Activated CD8-positive, alpha-beta T cell treated with anti-CD3 and anti-CD28 coated beads, Interleukin-2, amount 10 ng/mL, durations not matched to agents 7 days and 5 days (primary cell): ENCODE results near the gene TM9SF4. TPM values are rescaled to one million over a fixed set of nuclear protein-coding genes. Genes with fewer than 3 reads are reported as not detected.

Experiments
- ATAC-seq: fragments of 150-1000 bp; cut with Tn5 transposase; one replicate; pipeline ENCODE4 v1.10.0; 2021; ENCODE audit warnings: moderate library complexity
- CTCF ChIA-PET: fragments of 350-600 bp; sonication (Branson Sonifier 250); formaldehyde crosslinking; loops from one replicate; lab custom pipeline; 2021; ENCODE audit warnings: antibody characterized with exemption; lab: Charles Lee
- POLR2A ChIA-PET: fragments of 350-600 bp; sonication (Branson Sonifier 250); formaldehyde crosslinking; loops from one replicate; lab custom pipeline; 2021; ENCODE audit warnings: antibody characterized with exemption; lab: Charles Lee
- DNase-seq: peaks from one replicate; pipeline ENCODE4 v3.0.0-alpha.2; 2020
- H3K27ac Mint-ChIP-seq: one replicate; pipeline ENCODE4 v1.8.0; 2021; ENCODE audit warnings: mild to moderate bottlenecking, mixed read lengths
- H3K27me3 Mint-ChIP-seq: one replicate; pipeline ENCODE4 v1.8.0; 2021; ENCODE audit warnings: low read depth, mixed read lengths
- H3K36me3 Mint-ChIP-seq: one replicate; pipeline ENCODE4 v1.8.0; 2021; ENCODE audit warnings: low read depth, mixed read lengths
- H3K4me1 Mint-ChIP-seq: one replicate; pipeline ENCODE4 v1.8.0; 2021; ENCODE audit warnings: low read depth, mixed read lengths
- H3K4me3 Mint-ChIP-seq: one replicate; pipeline ENCODE4 v1.8.0; 2021; ENCODE audit warnings: mild to moderate bottlenecking, mixed read lengths
- H3K9me3 Mint-ChIP-seq: one replicate; pipeline ENCODE4 v1.8.0; 2022; ENCODE audit warnings: mixed read lengths; ENCODE audit not compliant: insufficient read depth
- total RNA-seq, 2 experiments: library from RNA; stranded (reverse); gene quantifications; one replicate each; pipeline ENCODE4 v1.2.3, GENCODE V29; 2021

The TM9SF4 gene
- total RNA-seq, 2 experiments from 2014 or later: 29.8 to 30.4 TPM

DNA sequence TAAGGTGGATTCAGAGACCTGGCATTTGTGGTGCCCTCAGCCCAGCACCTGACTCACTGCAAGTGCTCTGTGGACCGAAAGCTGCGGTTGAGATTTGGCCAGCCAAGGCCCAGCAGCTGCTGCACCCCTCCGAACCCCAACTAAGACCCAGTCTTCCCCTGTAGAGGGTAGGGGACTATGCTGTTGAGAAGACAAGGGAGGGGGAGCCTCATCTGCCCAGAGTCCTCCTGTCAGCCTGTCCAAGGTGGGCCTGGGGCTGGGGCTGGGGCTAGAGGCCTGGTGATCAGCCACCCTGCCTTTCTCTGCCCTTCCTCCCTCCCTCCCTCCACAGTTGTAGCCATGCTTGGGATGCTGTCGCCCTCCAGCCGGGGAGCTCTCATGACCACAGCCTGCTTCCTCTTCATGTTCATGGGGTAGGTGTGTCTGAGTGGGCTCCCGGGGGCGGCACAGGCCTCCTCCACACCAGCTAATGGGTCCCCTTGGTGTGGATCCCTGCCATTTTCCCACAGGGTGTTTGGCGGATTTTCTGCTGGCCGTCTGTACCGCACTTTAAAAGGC, 40.9 kb downstream of the TM9SF4 start:
- Mint-ChIP-seq H3K36me3 (peaks cover 52% of the 10 kb centered on the region), H3K27ac (no peak overlapping the region), H3K27me3 (no peaks in the 10 kb centered on the region), H3K9me3 (no peaks in the 10 kb centered on the region), H3K4me1 (no peaks in the 10 kb centered on the region), H3K4me3 (no peak overlapping the region)
- POLR2A ChIA-PET: interaction anchor here (1.5 kb wide), 1 partner anchor 41 kb away, joined by 4 read pairs; the partner anchor contains the start of gene TM9SF4
- no peak for DNase-seq
- no peak for ATAC-seq
- CTCF ChIA-PET: no interaction called here

DNA sequence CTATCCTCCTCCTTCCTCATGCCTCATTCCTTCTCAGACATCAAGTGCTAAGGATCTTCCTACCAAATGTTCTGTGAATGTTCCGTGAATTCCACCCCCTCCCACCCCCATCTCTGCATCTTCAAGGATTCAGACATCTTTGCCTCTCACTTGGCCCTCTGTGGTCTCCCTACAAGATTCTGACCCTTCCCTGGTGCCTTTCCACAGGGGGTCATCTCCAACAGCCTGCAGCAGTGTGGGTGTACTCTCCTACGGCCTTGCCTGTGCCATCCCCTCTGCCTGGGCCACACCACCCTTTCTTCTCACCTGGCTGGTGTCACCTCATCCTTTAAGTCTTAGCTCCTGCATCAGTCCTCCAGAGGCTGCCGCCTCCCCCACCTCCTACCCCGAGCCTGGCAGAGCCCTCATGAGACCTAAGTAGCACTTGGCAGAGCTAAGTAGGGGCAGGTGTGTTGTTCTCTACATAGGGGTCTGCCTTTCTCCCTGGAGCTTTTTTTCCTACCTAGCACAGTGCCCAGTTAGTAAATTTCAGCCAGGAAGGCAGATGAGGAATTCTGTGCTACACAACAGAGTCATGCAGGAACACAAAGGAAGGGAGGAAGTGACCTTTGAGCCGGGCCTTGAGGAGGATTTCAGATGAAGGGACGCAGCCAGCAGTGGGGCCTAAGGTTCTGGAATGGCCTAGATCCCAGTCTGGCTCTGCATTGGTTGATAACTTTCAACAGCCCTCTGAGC, 43.1 kb downstream of the TM9SF4 start:
- Mint-ChIP-seq H3K9me3 (no peaks in the 10 kb centered on the region), H3K4me1 (no peaks in the 10 kb centered on the region), H3K27ac (peak overlapping the region; percentile 7), H3K27me3 (no peaks in the 10 kb centered on the region), H3K36me3 (peaks cover 43% of the 10 kb centered on the region), H3K4me3 (no peak overlapping the region)
- CTCF ChIA-PET: no interaction called here
- DNase-seq (no peak), ATAC-seq (no peak)
- POLR2A ChIA-PET: no interaction called here

DNA sequence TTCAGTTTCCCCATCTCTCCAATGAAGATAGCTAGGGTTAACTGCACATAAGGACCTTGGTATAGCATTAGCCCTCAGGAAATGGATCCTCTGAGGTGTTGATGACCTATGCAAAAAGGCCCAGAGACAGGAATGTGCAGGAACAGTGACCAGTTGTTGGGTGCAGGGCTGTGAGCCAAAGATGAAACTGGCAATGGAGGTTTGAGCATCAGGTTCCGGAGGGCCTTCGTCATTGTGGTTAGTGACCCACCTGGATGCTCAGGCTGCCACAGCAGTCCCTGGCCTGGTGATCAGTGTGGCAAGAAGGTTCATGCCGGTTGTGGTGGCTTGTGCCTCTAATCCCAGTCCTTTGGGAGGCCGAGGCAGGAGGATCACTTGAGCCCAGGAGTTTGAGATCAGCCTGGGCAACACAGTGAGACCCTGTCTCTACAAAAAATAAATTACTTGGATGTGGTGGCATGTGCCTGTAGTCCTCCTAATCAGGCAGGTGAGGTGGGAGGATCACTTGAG, 43.7 kb downstream of the TM9SF4 start:
- DNase-seq: no peak
- Mint-ChIP-seq H3K4me1 (no peaks in the 10 kb centered on the region), H3K9me3 (no peaks in the 10 kb centered on the region), H3K4me3 (no peak overlapping the region), H3K27me3 (no peaks in the 10 kb centered on the region), H3K27ac (no peak overlapping the region), H3K36me3 (peaks cover 48% of the 10 kb centered on the region)
- ATAC-seq: no peak
- POLR2A ChIA-PET: no interaction called here
- CTCF ChIA-PET: no interaction called here

DNA sequence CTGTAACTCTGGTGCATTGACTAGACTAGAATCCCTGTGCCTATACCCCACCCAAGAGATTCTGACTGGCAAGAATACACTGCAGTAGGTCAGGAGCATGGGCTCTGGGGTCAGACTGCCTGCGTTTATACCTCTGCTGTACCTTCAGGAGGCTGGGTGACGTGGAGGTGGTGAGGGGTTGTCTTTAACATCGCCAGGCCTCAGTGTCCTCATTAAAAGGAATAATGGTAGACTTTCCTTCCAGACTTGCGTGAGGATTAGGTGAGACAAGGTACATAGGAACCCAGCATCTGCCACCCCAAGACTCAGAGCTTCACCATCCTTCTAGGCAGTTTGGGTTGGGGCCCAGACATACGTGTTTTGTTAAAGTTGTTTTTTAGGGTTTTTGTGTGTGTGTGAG, 44.3 kb downstream of the TM9SF4 start:
- no peaks in the 10 kb centered on the region for H3K27me3 Mint-ChIP-seq
- ChIA-PET CTCF (no interaction called here), POLR2A (no interaction called here)
- H3K27ac Mint-ChIP-seq: no peak overlapping the region
- H3K36me3 Mint-ChIP-seq: peaks cover 50% of the 10 kb centered on the region
- H3K9me3 Mint-ChIP-seq: no peaks in the 10 kb centered on the region
- H3K4me3 Mint-ChIP-seq: no peak overlapping the region
- H3K4me1 Mint-ChIP-seq: no peaks in the 10 kb centered on the region
- ATAC-seq (no peak), DNase-seq (no peak)

- CTCF ChIA-PET: no interaction called here
- no peaks in the 10 kb centered on the region for H3K4me1 Mint-ChIP-seq
- peaks cover 55% of the 10 kb centered on the region for H3K36me3 Mint-ChIP-seq
- no peaks in the 10 kb centered on the region for H3K27me3 Mint-ChIP-seq
- ATAC-seq (no peak), DNase-seq (peak; percentile 26)
- no peaks in the 10 kb centered on the region for H3K9me3 Mint-ChIP-seq
- POLR2A ChIA-PET: no interaction called here
- H3K4me3 Mint-ChIP-seq: no peak overlapping the region
- H3K27ac Mint-ChIP-seq: no peak overlapping the region
Observed at GRCh38 chr20:32155017-32155981, 45.8 kb downstream of the TM9SF4 start.

- no peaks in the 10 kb centered on the region for H3K9me3 Mint-ChIP-seq
- ChIA-PET CTCF (interaction anchor here (1.0 kb wide), 1 partner anchor 9 kb away, joined by 3 read pairs; no protein-coding TSS in a partner anchor), POLR2A (no interaction called here)
- ATAC-seq (no peak), DNase-seq (no peak)
- H3K27me3 Mint-ChIP-seq: no peaks in the 10 kb centered on the region
- no peaks in the 10 kb centered on the region for H3K4me1 Mint-ChIP-seq
- no peak overlapping the region for H3K27ac Mint-ChIP-seq
- peaks cover 61% of the 10 kb centered on the region for H3K36me3 Mint-ChIP-seq
- H3K4me3 Mint-ChIP-seq: no peak overlapping the region
Observed at GRCh38 chr20:32157611-32158010, 48.1 kb downstream of the TM9SF4 start.

- Mint-ChIP-seq H3K27ac (no peak overlapping the region), H3K4me1 (no peaks in the 10 kb centered on the region), H3K4me3 (no peak overlapping the region), H3K36me3 (peaks cover 59% of the 10 kb centered on the region), H3K27me3 (no peaks in the 10 kb centered on the region), H3K9me3 (no peaks in the 10 kb centered on the region)
- DNase-seq (no peak), ATAC-seq (no peak)
- ChIA-PET POLR2A (no interaction called here), CTCF (interaction anchor here (1.0 kb wide), 1 partner anchor 10 kb away, joined by 3 read pairs; no protein-coding TSS in a partner anchor)
Observed at GRCh38 chr20:32158351-32158750, 48.8 kb downstream of the TM9SF4 start.

DNA sequence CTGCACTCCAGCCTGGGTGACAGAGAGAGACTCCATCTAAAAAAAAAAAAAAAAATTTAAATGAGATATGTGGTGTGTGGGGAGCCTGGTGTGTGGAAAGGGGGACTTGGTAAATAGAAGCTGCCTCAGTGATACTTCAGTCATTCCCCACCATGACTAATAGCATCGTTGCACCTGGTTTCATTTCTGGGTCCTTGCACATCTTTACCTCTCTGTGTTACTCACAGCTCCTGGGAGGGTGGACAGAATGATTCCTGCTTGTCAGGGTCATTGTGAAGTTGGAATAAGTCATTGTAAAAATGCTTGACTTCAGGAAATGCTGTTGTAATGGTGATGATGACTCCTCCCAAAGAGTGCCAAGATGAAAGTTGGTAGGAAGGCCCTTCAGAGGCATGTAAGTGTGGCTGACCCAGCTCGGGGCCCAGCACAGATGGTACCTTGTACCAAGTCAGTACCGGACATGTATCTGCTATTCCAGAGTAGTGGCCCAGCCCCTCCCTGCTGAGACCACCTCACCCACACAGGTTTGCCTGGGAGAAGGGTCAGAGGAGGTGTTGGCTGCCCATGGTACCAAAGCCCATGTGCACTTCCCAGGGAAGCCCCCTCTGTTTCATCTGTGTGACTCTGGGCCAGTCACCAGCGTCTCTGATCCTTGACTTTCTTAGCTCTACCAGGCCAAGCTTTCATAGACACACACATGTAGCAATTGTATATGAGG, 49.6 kb downstream of the TM9SF4 start:
- ChIA-PET CTCF (interaction anchor here (1.0 kb wide), 1 partner anchor 11 kb away, joined by 3 read pairs; no protein-coding TSS in a partner anchor), POLR2A (interaction anchor here (0.6 kb wide), 1 partner anchor 34 kb away, joined by 4 read pairs; no protein-coding TSS in a partner anchor)
- Mint-ChIP-seq H3K36me3 (peaks cover 55% of the 10 kb centered on the region), H3K4me1 (no peaks in the 10 kb centered on the region), H3K9me3 (no peaks in the 10 kb centered on the region), H3K27ac (no peak overlapping the region), H3K27me3 (no peaks in the 10 kb centered on the region), H3K4me3 (no peak overlapping the region)
- ATAC-seq: no peak
- no peak for DNase-seq

- no peaks in the 10 kb centered on the region for H3K9me3 Mint-ChIP-seq
- H3K4me3 Mint-ChIP-seq: no peak overlapping the region
- no peaks in the 10 kb centered on the region for H3K4me1 Mint-ChIP-seq
- DNase-seq: no peak
- no peak overlapping the region for H3K27ac Mint-ChIP-seq
- ChIA-PET CTCF (no interaction called here), POLR2A (interaction anchor here (0.6 kb wide), 1 partner anchor 35 kb away, joined by 4 read pairs; no protein-coding TSS in a partner anchor)
- no peaks in the 10 kb centered on the region for H3K27me3 Mint-ChIP-seq
- peaks cover 55% of the 10 kb centered on the region for H3K36me3 Mint-ChIP-seq
- ATAC-seq: no peak
Observed at GRCh38 chr20:32159766-32160221, 50.3 kb downstream of the TM9SF4 start.

DNA sequence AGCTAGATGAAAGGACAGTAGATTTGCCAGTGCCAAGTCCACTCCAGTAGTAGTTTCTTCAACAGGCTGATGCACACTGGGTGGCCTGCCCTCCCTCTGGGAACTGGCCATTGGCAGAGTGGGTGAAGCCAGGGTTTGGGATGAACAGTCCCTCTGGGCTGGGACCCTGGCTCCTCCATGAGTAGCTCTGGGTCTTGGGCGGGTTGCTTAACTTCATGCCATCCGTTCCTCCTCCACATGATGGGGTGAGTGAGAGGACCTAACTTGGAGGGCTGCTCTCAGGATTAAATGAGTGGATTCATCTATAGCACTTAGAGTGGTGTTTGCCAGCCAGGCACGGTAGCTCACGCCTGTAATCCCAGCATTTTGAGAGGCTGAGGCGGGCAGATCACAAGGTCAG, 50.8 kb downstream of the TM9SF4 start:
- DNase-seq: no peak
- no peaks in the 10 kb centered on the region for H3K4me1 Mint-ChIP-seq
- H3K27me3 Mint-ChIP-seq: no peaks in the 10 kb centered on the region
- no peak for ATAC-seq
- H3K27ac Mint-ChIP-seq: no peak overlapping the region
- CTCF ChIA-PET: no interaction called here
- no peak overlapping the region for H3K4me3 Mint-ChIP-seq
- no peaks in the 10 kb centered on the region for H3K9me3 Mint-ChIP-seq
- POLR2A ChIA-PET: interaction anchor here (0.6 kb wide), 1 partner anchor 93 kb away, joined by 3 read pairs; no protein-coding TSS in a partner anchor
- H3K36me3 Mint-ChIP-seq: peaks cover 56% of the 10 kb centered on the region

DNA sequence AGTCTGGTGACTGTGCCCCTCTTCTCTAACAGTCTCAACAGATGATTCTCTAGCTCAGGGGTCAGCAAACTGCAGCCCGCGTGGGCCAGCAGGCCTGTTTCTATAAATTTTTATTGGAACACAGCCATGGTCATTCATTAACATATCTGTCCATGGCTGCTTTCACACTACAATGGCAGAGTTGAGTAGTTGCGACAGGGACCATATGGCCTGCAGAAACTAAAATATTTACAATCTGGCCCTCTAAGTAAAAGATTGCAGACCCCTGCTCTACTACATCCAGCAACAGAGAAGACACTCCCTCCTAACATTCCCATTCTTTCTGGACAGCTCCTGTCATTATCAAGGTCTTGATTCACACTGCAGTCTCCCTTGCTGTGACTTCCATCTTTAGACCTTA, 52.8 kb downstream of the TM9SF4 start:
- H3K27ac Mint-ChIP-seq: no peak overlapping the region
- CTCF ChIA-PET: no interaction called here
- POLR2A ChIA-PET: no interaction called here

More for the DNA sequence above, 52.8 kb downstream of the TM9SF4 start:
- no peak for ATAC-seq
- peaks cover 2% of the 10 kb centered on the region for H3K4me1 Mint-ChIP-seq
- no peaks in the 10 kb centered on the region for H3K9me3 Mint-ChIP-seq
- H3K36me3 Mint-ChIP-seq: peaks cover 65% of the 10 kb centered on the region
- no peaks in the 10 kb centered on the region for H3K27me3 Mint-ChIP-seq
- no peak overlapping the region for H3K4me3 Mint-ChIP-seq
- no peak for DNase-seq
